SKM-1 (cell line): ENCODE results near the gene COLEC12.
A peak's percentile ranks its signal among the peaks of the same experiment; 100 is the strongest.

Experiments
- DNase-seq: peaks from one replicate; lab custom pipeline; 2025; ENCODE audit not compliant: unreplicated experiment; lab: John Stamatoyannopoulos, UW

The COLEC12 gene

DNA sequence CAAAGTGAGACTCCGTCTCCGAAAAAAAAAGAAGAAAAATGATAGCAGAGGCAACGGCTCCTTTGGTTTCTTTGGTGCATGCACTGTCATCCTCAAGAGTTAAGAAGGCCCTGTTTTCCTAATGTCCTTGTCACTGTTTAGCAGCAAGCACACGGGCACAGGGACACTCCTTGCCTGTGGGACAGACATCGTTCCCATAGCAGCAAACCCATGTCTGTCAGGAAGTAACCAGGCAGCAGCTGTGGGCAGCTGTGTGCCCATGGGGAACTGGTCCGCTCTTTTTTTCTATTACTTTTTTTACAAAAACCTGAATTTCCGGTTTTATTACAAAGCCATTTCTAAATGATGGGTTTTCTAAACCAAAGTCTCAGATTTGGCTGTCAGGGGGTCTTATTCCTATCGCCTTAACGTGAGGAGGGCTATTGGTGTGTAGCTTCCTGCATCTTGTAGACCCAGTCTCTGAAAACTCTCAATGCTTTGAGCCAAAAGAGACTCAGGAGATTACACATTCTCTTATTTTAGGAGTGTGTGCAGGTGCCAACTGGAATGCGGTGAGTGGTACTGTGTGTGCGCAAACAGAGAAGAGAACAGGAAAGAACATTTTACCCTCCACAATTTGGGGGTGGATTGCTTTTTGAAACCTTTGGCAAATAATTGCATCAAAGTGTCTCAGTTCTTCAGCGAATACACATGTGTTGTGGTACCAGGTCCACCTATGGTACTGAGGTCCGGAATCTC, 109.6 kb downstream of the COLEC12 start:
- DNase-seq, result no peak

DNA sequence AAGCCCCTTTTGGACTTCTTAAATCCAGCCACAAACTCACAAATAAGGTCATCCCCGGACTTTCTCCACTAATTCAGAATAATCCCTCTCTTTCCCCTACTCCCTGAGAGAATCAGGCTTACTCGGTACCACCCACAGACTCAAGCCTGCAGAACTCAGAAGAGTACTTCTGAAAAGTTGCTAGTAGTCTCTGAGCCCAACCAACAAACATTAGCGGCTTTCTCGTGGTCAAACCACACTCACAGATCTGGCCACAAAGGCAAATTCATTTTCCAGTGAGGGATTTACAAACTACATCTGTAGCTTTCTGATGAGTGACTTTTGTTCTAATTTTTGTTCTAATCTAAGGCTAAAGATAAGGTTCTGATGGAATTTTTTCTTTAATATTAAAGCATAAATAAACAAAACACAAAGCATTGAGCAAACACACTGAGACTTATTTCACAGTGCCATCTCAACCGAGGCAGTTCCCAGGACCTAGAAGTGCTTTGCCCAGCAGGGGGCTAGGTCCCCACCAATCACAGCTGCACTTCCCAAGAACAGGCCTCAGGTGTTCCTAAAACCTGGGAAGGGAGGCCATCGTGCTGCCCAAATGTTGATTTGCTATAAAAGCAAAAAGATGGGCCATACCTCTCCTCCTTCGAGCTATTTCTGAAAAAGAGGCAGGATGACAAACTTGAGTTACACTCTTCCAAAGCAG, 110.7 kb downstream of the COLEC12 start:
- no peak for DNase-seq

DNA sequence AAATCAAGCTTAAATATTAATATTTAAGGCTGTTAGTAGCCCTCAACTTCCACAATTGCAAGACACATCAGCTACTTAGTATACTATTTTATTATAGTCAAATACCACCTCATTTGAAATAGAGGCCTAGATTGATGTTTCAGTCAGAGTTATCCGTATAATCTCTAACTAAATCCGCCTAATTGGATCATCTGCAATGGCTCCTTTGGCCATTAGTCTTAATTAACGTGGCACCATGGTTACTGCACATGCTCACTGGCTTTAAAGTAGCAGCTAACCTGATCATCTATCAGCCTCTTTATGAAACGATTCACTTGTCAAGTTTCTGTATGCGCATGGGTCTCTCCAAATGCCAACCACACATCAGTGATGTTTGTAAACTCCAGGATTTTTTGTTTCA, 112.3 kb downstream of the COLEC12 start:
- no peak for DNase-seq

DNA sequence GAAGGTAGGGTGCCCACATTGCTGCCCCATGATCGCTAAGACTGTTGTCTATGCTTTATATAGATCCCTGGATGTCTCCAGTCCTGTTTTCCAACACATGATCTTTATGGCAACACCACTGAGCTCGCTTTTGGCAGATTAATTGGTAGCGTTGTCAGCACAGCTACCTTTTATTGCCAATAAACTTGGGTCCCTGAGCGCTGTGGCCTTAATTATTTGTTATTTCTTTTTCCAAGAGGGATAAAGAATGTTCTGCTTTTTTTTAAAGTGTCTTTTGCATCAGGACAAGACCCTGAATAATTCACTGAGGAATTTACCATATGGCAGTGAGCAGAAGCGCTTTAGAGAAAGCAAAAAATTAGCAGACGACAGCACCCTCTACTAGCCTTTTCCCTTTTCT, 113.5 kb downstream of the COLEC12 start:
- no peak for DNase-seq

DNA sequence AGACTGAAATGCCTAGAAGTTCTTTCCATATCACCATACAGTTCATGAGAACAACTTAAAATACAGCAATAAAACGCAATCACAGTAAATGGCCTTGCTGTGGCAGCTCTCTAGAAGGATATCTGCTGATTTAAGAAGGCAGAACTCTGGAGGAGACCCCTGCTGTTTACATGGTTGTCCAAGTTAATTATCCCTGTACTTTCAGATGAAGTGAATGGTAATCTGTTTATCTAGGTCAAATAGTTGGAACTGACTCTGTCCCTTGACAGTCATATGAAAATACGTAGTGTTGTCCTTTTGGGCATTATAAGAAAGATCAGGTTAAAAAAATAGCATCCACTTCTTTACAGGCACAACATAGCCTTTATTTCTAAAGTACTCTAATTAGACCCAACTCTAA, 115.6 kb downstream of the COLEC12 start:
- no peak for DNase-seq

DNA sequence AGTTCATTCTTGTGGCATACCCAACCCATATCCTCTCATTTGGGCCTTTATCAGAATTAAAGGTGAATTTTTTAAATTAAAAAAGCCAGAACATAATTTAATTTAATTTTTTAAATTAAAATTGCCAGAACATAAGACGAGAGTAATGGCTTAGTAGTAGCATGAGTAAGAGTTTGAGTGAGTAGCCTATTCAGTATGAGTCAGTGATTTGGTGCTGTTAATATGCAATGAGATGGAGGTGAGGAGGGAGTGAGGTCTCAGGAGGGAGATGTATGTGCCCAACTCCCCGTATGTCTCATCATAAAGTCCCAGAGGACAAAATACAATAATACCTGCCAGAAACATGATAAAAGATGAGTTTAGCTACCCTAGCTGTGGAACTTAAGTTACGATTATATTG, 117.4 kb downstream of the COLEC12 start:
- DNase-seq, result no peak

DNA sequence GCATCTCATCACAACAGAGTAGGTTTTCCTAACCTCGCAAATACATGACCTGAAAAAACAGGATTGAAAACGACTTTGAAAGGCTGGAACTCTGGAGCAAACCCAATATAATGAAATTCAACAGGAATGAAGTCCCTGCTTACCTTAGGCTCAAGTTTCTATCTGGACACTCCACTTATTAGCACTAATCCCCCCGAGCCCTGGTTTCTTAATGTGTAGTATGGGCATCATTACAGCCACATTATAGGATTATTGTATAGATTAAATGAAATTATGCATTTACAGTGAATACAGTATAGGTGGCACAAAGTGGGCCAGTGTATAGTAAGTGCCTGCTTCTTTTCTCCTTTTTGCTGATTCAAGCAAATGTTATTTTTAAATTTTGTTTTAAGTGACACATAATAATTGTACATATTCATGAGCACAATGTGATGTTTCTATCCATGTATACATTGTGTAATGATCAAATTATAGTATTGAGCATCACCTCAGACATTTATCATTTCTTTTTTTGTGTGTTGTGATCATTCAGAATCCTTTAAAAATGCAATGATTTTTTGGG, 118.0 kb downstream of the COLEC12 start:
- DNase-seq, result no peak

DNA sequence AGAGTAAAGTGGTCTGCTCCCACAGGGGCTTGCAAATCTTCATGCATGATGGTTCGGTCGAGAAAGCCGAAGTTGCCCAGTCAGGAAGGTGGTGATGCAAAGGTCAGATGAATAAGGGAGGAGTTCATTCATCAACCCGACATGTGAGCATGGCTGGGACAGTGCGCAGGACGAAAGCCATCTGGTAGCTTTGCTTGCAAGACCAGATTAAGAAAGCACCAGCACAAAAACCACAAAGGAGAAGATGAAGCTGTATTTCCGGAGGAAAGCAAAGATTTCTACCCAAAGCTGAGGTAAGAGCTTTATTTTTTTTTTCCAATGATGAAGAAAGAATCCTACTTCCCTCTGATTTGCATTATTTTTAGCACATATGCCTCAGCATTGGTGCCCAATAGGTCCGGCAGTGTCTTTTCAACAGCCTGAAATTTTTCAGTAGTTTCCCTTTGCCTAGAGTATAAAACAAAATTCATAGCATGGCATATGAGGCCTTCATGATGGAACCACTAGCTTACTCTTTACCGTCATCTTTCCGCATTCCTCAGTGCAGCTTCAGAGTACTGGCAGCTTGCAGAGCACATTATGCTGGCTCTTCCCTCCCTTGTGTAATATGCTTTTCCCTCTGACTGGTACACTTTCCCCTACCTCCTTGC, 120.7 kb downstream of the COLEC12 start:
- peak; percentile 95 for DNase-seq

DNA sequence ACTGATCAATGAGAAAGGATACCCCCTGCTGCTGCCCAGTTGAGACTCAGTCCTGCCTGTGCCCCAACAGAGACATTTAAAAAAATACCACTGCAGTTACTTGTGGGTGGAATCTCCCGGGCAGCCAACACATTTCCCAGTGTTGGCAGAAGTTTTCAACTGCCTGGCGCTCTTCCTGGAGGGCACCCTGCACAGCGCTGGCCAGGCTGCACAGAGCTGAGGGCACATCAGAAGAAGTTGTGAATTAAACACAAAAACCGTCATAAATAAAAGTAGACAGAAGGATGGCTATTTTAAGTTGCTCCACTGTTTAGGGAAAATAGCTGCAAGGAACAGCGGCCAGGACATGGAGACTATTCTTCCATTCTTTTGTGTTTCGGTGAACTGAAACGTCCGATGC, 122.4 kb downstream of the COLEC12 start:
- no peak for DNase-seq

DNA sequence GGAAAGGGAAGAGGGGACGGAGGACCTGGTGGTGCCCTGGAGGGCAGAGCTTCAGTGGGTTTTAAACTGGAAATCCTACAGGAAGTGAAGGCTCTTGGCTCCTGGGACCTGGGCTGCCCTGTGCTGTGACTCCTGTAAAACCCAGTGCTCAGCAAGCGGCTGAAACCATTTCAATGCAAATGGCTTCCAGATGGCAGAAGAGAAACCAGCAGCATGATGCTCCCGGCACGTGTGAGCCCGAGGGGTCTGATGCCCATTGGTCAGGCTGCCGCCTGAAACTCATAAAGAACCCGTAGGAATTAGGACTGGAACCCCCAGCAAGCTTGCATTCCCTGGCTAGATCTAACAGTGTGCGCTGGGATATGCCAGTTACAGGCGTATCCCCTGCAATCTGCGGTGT, 123.4 kb downstream of the COLEC12 start:
- no peak for DNase-seq

DNA sequence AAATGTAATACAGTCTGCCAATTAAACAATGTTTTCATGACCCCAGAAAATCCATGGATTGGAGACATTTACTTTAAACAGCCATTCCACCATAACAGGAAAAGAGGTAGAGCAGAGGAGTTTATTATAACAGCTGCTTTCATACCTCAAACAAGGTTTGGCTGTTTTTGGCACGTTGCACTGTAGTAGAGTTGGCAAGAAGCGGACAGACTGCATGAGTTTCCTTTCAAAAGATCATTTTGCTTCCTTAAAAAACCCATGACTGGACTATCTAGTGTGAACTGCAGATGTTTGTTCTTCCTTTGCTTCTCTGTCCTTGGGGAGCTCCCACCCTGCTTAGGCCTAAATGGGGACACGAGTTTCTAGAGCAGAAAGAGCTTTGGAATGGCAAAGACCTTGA, 124.2 kb downstream of the COLEC12 start:
- DNase-seq, result no peak

DNA sequence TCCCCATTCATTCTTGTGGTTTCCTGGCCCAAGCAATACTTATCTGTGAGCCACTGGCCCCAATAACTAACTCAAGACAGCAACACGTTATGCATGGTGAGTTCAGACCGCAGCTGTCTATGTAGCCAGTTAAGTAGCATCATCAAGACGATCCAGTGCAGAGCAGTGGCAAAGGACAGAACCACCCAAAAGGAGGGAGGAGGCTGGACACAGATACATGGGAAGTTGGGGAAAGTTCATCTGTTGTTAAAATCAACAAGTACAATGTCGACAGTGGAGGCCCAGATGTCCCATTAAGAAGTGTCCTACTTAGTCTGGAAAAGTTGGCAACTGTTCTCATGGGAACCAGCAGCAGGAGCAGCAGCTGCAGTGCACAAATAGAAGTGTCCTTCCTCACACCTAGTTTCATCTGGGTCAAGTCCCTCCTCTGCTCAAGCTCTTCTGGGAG, 125.8 kb downstream of the COLEC12 start:
- DNase-seq, result no peak

DNA sequence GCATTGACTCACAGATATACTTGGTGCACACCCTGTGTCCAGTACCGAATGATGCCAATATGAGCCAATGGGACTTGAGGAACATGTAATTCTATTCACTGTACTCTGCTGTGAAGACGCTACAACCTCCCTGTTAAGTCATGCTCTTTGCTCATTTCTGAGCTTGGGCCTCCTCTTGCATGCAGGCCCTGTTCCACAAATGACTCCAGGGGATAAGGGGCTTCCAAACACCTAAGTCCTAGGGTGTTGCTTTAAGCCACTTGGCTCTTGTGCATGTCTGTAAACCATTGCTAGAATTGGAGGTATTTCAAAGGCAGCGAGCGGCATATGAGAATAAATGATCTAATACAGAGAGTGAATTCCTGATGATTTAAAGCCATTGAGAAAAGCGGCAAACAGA, 126.7 kb downstream of the COLEC12 start:
- DNase-seq, result no peak

DNA sequence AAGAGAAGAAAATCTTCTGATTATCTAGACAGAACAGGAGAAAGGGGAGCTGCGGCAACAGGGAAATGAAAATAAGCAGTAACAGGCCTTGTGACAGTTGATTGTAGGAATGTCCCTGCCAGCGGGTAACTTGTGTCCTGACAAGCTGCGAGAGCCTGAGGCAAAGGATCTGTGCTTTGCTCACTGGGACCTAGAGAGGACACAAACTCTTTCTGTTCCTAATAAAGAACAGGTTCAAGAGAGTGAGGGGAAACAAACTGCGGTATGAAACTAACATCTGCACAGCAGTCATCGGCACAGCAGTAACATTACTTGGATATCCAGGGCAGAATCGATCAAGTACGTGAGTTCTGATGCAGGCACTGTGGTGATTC, 128.9 kb downstream of the COLEC12 start:
- DNase-seq, result no peak

DNA sequence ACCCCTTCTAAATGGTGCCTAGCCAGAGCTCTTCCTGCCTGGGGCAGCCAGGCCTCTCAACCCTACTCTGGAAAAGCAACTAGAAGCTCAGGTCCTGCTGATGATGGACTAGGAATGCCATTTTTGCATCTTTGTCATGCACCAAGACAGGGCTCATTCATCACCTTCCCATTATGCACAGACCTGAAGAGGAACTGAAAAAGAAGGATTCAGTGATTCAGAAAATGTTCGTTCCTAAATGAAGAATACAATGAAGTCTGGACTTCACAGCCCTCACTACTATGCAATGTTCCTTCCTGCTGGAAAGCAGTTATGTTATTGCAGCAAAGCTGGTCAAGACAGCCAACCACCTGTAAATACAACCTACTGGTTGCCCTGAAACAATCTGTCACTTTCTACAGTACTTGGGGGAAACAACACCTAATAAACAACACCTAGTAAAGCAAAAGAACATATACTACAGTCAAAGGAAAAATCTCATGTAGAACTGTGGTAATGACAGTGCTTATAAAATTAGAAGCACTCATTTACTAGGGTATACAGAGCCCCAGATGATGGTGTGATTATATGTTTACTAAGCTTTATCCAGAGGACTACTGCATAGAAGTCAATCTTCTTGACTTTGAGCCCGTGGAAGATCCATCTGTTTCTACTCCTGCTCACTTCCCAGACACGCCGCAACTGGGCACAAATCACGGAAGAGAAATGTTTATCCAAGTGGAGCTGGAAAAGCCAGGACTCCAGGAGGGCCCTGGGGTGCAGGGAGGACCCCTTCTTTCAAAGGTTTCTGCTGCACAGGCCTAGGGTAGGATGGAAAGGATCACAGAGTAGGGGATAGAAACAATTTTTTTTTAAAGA, 129.5 kb downstream of the COLEC12 start:
- DNase-seq, result no peak

DNA sequence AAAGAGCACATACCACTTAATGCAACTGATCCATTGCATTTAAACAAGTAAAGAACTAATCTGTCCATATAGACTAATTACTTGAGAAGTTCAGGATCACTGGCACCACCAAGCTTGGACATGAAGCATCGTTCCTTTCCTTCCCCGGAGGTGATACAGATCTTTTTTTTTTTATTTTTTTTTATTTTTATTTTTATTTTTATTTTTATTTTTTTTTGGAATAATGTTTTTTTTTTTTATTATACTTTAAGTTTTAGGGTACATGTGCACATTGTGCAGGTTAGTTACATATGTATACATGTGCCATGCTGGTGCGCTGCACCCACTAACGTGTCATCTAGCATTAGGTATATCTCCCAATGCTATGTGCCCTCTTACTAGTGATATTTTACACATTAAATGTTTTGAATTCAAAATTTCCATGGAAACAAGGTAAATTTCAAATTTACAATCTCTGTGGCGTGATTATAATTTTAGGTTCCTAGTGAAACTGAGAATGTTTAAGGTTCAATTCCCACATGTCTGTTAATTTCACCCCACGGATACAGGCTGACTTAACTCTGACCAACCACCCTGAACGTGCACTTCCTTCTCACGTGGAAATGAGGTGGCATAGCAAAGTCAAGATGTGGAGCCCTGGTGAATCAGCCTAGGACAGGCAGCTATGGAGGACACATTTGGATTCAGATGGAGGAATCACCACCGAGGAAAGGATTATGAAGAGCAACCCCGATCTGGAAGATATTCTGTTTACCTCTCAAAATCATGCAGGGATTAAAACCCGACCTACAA, 131.1 kb downstream of the COLEC12 start:
- no peak for DNase-seq

DNA sequence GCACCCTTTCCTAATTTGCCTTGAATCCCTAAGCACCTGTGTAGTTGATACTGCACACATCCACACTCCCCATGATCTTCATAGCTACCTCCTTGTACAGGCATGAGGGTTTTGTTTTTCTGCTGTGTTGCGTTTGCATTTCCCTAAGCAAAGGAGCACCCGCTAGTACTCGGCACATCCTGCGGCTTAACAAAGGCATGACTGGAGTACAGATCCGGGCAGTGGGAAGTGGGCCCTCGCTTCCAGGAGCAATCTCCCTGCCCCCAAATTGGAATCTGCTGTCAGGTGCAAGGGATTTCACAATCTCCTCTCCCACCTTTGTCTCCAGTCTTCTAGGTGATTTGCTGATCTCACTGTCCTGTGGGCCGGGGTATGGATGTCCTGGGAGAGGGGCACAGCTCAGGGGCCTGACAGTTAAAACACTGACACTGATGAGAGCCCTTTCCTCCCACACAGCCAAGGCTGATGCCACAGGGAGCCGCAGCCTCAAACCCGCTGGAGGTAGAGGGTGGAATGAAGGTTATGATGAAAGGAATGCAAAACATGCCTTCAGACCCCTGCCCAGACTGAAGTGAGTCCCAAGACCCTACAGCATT, 133.9 kb downstream of the COLEC12 start:
- no peak for DNase-seq

DNA sequence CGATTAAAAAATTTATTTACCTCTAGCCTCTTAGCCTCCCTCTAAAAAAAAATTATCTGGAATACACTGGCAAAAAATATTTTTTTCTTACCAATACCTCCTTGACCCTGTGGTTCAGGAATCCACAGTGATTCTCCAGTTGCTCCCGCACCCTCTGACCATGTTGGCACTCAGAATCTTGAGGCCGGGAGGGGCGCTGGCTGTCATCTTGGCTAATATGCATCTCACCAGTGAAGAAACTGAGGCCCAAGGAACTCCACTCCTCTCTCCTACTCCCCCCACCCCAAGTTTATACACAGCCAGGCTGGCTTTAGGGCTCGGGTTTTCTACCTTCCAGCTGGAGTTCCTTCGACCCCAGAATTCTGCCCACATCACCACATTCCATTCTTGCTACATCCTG, 134.8 kb downstream of the COLEC12 start:
- DNase-seq, result no peak

DNA sequence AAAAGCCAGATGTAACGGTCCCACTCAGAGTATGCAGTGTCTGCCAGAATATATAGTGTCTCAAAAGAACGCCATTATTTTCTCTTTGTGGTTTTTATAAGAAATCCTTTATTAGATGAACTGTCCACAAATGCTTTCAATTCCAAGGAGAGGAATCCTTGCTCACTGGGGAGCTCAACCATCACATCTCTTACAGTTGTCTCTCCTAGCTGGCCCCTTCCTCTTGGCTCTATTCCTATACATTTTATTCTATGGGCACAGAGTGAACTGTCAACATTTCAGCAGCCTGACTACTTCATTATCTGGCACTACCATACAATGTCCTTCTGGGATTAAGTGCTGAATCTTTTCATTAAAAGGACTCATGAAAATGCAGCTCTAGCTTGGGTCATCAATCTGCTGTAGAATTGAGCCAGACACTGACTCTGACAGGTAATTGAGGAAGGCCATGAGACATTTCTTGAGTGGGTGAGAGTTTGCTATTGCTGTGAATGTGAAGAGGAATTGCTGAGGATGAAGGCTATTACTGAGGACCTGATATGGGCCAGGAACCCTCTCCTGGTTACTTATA, 136.2 kb downstream of the COLEC12 start:
- DNase-seq, result no peak
